GM12872 (cell line): ENCODE results near the gene BCAR3.

Source experiments
- CTCF ChIP-seq: IDR thresholded peaks from 3 replicates; pipeline ENCODE4 v1.5.1; 2011; ENCODE audit warnings: low read depth, mild to moderate bottlenecking, low read length, moderate library complexity; ENCODE audit not compliant: insufficient read depth

The BCAR3 gene

DNA sequence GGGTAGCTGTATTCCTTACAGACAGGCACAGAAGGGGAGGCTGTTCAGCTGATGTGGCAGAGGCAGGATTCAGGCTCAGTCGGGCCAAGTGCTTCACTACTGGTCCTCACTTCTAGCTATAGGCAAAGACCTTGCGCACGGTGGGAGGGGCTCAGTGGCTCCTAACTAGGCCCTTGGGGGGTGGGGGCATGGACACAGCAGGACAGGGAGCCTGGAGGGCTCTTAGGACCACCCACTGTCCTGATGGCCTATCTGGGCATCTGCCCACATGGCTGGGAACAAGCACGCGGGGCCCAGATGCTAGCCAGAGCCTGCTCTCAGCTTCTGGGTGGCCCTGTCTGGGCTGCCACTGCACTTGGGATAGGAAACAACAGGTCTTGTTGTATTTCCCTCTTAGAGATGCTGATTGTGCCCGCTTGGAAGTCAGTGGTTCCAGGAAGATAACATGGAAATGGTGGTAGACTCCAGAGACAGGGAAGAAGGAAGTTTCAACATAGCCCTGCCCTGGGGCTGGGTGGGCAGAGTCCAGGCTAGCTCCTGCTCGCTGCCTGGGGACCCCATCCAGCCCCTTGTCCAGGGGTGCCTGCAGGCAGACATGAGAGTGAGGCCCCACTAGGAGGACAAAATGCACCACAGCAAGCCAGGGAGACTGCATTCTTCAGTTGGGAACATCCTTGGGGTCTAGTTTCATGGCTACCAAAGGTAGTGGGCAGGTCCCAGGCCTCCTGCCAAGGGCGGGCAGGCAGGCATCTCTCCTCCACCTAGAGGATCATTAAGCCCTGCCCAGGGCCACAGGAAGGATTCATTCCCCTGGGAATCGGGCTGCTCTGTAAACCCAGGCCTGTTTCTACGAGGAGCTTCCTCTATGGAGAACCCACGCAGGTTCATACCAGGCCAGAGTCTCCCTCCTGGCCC lies 102.5 kb downstream of the BCAR3 start:
- no peak for TF ChIP-seq CTCF

DNA sequence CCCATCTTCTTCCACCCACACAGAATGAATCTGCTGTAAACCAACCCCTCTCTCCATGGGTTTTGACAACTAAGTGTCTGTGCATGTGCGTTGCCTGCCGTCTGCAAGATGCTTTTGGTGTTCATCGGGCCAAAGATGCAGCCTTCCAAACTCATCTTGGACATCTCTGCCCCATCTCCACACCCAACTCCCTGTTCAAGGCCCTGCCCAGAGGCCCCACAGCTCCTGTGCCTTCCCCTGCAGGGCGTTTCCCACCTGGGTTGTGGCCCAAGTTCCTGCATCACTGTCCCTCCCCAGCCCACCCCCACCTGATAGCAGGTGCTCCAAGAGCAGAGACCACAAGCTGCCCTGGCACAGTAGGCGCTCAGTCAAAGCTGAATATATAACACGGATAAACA lies 103.2 kb downstream of the BCAR3 start:
- TF ChIP-seq CTCF = no peak

GRCh38 chr1:93577536-93578432 lies 103.9 kb downstream of the BCAR3 start:
- TF ChIP-seq CTCF = no peak

DNA sequence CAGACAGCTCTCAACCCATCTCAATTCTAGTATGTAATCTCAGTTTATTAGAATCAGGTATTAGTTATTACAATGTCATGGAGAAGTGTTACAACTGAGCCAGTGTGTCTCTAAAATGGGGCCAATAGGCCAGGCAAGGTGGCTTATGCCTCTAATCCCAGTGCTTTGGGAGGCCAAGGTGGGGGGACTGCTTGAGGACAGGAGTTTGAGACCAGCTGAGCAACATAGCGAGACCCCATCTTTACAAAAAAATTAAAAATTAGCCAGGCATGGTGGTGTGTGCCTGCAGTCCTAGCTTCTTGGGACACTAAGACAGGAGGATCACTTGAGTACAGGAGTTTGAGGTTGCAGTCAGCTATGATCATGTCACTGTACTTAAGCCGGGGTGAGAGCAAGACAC lies 104.9 kb downstream of the BCAR3 start:
- no peak for TF ChIP-seq CTCF

- no peak for TF ChIP-seq CTCF
Measured at GRCh38 chr1:93576346-93576745, 105.3 kb downstream of the BCAR3 start.

- TF ChIP-seq CTCF = no peak
Measured at GRCh38 chr1:93575621-93576284, 105.9 kb downstream of the BCAR3 start.

DNA sequence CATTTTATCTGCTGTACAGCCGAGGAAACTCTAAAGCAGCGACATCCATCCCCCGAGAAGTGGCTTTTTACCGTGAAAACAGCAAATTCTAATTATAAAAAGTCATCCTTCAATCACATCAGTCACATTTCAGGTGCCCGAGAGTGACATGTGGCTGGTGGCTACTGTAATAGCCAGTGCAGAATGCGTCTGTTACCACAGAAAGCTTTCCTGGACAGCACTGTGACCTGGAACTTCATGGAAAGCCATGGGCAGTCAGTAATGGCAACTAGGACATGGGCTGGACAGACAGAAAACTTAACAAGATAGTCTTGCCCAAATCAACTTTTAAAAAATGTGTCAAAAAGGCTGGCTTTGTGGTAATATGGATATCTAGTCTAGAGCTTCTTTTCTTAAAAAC lies 106.6 kb downstream of the BCAR3 start:
- TF ChIP-seq CTCF = no peak
